ENCODE measurements around the gene COL18A1.

Gene COL18A1

DNA sequence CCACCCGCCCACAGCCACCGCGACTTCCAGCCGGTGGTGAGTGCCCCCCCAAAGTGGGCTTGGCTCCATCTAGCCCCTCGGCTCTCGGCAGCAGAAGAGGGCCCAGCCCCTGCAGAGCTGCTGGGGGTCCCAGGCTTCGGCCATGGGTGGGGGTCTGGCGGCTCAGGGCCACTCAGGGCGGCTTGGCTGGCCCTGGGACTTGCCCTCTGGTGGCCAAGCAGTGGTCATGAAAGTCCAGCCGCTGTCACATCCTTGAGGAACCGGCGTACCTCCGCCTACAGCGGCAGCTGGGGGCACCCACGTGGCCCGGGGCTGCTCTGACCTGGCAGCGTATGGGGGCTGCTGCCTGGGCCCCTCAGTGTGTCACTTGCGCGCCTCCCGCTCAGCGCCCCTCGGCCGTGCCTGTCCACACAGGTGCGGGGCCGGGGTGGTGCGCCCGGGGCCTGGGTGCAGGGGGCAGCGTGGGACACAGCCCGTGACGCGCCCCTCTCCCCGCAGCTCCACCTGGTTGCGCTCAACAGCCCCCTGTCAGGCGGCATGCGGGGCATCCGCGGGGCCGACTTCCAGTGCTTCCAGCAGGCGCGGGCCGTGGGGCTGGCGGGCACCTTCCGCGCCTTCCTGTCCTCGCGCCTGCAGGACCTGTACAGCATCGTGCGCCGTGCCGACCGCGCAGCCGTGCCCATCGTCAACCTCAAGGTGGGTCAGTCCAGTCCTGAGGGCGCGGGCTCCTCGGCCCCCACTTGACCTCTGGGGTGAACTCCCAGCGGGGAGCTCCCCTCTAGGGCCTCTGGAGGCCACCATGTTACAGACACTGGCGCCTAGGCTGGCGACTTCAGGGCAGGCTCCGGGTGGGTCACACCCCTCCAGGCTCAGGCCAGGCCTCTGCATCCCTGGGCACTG is 104.9 kb downstream of the COL18A1 start:
- DNase-seq (ENCODE audit: extremely low read depth, low read depth) = no peak
- TF ChIP-seq, protein P1, sequence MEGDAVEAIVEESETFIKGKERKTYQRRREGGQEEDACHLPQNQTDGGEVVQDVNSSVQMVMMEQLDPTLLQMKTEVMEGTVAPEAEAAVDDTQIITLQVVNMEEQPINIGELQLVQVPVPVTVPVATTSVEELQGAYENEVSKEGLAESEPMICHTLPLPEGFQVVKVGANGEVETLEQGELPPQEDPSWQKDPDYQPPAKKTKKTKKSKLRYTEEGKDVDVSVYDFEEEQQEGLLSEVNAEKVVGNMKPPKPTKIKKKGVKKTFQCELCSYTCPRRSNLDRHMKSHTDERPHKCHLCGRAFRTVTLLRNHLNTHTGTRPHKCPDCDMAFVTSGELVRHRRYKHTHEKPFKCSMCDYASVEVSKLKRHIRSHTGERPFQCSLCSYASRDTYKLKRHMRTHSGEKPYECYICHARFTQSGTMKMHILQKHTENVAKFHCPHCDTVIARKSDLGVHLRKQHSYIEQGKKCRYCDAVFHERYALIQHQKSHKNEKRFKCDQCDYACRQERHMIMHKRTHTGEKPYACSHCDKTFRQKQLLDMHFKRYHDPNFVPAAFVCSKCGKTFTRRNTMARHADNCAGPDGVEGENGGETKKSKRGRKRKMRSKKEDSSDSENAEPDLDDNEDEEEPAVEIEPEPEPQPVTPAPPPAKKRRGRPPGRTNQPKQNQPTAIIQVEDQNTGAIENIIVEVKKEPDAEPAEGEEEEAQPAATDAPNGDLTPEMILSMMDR (IDR thresholded peaks at IDR 0.05; ENCODE audit: low read depth, low read length) = no peak

DNA sequence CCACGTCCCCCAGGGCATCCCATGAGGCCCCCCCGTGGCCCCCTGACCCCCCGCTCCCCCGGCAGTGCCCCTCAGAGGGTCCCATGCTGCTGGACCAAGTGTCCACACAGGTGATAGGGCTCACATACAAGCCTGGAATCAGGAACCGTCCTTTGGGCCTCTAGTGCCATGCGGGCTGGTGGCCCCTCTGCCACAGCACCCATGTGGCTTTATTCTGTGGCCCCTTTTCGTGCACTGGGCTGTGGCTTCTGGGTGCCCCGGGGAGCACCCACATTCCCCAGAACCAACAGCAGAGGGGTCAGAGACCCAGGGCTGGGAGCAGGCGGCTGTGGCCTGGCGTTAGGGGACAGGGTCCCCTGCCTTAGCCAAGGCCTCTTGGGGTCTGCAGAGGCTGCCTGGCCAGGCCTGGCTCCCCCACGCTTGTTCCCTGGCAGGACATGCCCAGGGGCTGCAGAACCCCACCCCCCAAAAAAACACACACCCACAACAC is 105.5 kb downstream of the COL18A1 start:
- TF ChIP-seq, protein P1 (IDR thresholded peaks at IDR 0.05; ENCODE audit: low read depth, low read length) = no peak
- DNase-seq (ENCODE audit: extremely low read depth, low read depth) = no peak

DNA sequence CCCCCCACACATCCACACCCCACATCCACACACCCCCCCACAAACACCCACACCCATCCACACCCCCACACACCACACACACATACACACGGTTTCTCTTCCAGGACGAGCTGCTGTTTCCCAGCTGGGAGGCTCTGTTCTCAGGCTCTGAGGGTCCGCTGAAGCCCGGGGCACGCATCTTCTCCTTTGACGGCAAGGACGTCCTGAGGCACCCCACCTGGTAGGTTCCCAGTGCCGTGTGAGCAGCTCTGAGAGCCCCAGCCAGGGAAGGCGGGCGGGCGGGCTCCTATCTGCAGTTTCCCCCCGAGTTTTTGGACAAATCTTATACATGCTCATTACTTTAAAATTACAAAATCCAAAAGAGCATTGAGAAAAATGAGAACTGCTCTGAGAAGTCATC is 106.0 kb downstream of the COL18A1 start:
- DNase-seq (ENCODE audit: extremely low read depth, low read depth) = no peak
- TF ChIP-seq, protein P1 (IDR thresholded peaks at IDR 0.05; ENCODE audit: low read depth, low read length) = no peak

DNA sequence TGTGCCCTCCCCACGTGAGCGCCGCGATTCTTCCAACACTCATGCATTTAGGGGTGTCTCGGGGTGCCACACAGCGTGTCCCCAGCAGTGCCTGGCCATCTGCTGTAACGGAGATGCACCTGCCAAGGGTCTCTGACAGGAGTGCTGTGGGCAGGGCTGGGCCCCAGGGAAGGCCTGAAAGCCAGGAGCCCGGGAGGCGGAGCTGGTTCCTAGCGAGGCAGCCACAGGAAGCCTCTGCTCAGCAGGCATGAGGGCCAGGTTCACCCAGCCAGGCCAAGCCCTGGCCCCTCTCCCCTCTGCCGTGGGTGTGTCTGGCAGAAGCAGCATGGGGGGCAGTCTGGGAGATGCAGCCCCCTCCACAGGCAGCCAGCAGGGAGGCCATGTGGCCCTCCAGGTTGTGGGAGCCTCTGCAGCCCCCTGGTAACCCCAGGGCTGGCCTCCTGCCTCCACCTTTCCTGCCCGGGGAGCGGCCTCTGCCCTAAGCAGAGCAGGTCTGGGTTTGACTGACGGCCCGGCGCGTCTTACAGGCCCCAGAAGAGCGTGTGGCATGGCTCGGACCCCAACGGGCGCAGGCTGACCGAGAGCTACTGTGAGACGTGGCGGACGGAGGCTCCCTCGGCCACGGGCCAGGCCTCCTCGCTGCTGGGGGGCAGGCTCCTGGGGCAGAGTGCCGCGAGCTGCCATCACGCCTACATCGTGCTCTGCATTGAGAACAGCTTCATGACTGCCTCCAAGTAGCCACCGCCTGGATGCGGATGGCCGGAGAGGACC is 106.9 kb downstream of the COL18A1 start:
- DNase-seq (ENCODE audit: extremely low read depth, low read depth) = no peak
- TF ChIP-seq, protein P1 (IDR thresholded peaks at IDR 0.05; ENCODE audit: low read depth, low read length) = no peak

DNA sequence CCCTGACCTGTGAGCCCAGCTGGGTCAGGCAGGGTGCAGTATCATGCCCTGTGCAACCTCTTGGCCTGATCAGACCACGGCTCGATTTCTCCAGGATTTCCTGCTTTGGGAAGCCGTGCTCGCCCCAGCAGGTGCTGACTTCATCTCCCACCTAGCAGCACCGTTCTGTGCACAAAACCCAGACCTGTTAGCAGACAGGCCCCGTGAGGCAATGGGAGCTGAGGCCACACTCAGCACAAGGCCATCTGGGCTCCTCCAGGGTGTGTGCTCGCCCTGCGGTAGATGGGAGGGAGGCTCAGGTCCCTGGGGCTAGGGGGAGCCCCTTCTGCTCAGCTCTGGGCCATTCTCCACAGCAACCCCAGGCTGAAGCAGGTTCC is 107.6 kb downstream of the COL18A1 start:
- TF ChIP-seq, protein P1 (IDR thresholded peaks at IDR 0.05; ENCODE audit: low read depth, low read length) = no peak
- no peak for DNase-seq (ENCODE audit: extremely low read depth, low read depth)

DNA sequence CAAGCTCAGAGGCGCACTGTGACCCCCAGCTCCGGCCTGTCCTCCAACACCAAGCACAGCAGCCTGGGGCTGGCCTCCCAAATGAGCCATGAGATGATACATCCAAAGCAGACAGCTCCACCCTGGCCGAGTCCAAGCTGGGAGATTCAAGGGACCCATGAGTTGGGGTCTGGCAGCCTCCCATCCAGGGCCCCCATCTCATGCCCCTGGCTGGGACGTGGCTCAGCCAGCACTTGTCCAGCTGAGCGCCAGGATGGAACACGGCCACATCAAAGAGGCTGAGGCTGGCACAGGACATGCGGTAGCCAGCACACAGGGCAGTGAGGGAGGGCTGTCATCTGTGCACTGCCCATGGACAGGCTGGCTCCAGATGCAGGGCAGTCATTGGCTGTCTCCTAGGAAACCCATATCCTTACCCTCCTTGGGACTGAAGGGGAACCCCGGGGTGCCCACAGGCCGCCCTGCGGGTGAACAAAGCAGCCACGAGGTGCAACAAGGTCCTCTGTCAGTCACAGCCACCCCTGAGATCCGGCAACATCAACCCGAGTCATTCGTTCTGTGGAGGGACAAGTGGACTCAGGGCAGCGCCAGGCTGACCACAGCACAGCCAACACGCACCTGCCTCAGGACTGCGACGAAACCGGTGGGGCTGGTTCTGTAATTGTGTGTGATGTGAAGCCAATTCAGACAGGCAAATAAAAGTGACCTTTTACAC is 108.2 kb downstream of the COL18A1 start:
- DNase-seq (ENCODE audit: extremely low read depth, low read depth) = no peak
- TF ChIP-seq, protein P1 (IDR thresholded peaks at IDR 0.05; ENCODE audit: low read depth, low read length) = no peak
